Ishikawa (cell line): ENCODE measurements around the gene RNASEL.

Source experiments
- CEBPB ChIP-seq: IDR thresholded peaks from 2 replicates; pipeline ENCODE4 v1.6.1; 2012
- CREB1 ChIP-seq: IDR thresholded peaks from 2 replicates; pipeline ENCODE4 v1.6.1; 2012; ENCODE audit warnings: low read depth
- EGR1 ChIP-seq: IDR thresholded peaks from 2 replicates; pipeline ENCODE4 v1.6.1; 2012
- EP300 ChIP-seq: IDR thresholded peaks from 2 replicates; pipeline ENCODE4 v1.6.1; 2012; ENCODE audit warnings: borderline replicate concordance
- FOXM1 ChIP-seq: IDR thresholded peaks from 2 replicates; pipeline ENCODE4 v1.6.1; 2012; ENCODE audit warnings: low read depth, borderline replicate concordance
- MAX ChIP-seq: IDR thresholded peaks from 2 replicates; pipeline ENCODE4 v1.6.1; 2012
- NFIC ChIP-seq: IDR thresholded peaks from 2 replicates; pipeline ENCODE4 v1.6.1; 2012
- RAD21 ChIP-seq: IDR thresholded peaks from 2 replicates; pipeline ENCODE4 v1.6.1; 2012; ENCODE audit warnings: low read depth
- REST ChIP-seq: IDR thresholded peaks from 2 replicates; pipeline ENCODE4 v1.6.1; 2012; ENCODE audit warnings: low read depth, mild to moderate bottlenecking
- TAF1 ChIP-seq: IDR thresholded peaks from 2 replicates; pipeline ENCODE4 v1.6.1; 2012; ENCODE audit warnings: low read depth, mild to moderate bottlenecking
- TCF12 ChIP-seq: IDR thresholded peaks from 2 replicates; pipeline ENCODE4 v1.6.1; 2012; ENCODE audit warnings: low read depth
- TEAD4 ChIP-seq: IDR thresholded peaks from 2 replicates; pipeline ENCODE4 v1.6.1; 2012
- USF1 ChIP-seq: IDR thresholded peaks from 2 replicates; pipeline ENCODE4 v1.6.1; 2012
- YY1 ChIP-seq: IDR thresholded peaks from 2 replicates; pipeline ENCODE4 v1.6.1; 2012; ENCODE audit warnings: low read depth
- ZBTB7A ChIP-seq: IDR thresholded peaks from 2 replicates; pipeline ENCODE4 v1.6.1; 2012; ENCODE audit warnings: low read depth

The RNASEL gene

GRCh38 chr1:182611787-182612186 is 22.7 kb upstream of the RNASEL start:
- TF ChIP-seq EP300 (no peak), TCF12 (no peak), CREB1 (no peak), YY1 (no peak), USF1 (no peak), ZBTB7A (no peak)

- TF ChIP-seq EP300 = no peak
- TF ChIP-seq CEBPB = no peak
- no peak for TF ChIP-seq TEAD4
Measured at GRCh38 chr1:182611326-182611725, 22.3 kb upstream of the RNASEL start.

- TF ChIP-seq EGR1 (no peak), TAF1 (no peak), TCF12 (no peak), REST (no peak), ZBTB7A (no peak), USF1 (no peak), YY1 (no peak), CREB1 (no peak), RAD21 (no peak), EP300 (no peak), NFIC (no peak), FOXM1 (no peak), MAX (no peak), CEBPB (no peak), TEAD4 (no peak)
Measured at GRCh38 chr1:182610606-182611194, 21.6 kb upstream of the RNASEL start.

GRCh38 chr1:182608845-182609610 is 20.0 kb upstream of the RNASEL start:
- no peak for TF ChIP-seq EGR1
- no peak for TF ChIP-seq TAF1
- TF ChIP-seq RAD21 = no peak
- TF ChIP-seq EP300 = no peak
- TF ChIP-seq CEBPB = no peak
- no peak for TF ChIP-seq FOXM1
- no peak for TF ChIP-seq USF1
- TF ChIP-seq NFIC = no peak
- TF ChIP-seq TCF12 = no peak

- TF ChIP-seq EGR1 = no peak
- TF ChIP-seq TEAD4 = no peak
- no peak for TF ChIP-seq USF1
- TF ChIP-seq MAX = no peak
- no peak for TF ChIP-seq RAD21
- TF ChIP-seq CEBPB = no peak
- TF ChIP-seq FOXM1 = no peak
- TF ChIP-seq TAF1 = no peak
- no peak for TF ChIP-seq YY1
- TF ChIP-seq TCF12 = no peak
- TF ChIP-seq ZBTB7A = no peak
- no peak for TF ChIP-seq EP300
- no peak for TF ChIP-seq REST
- no peak for TF ChIP-seq CREB1
- no peak for TF ChIP-seq NFIC
Measured at GRCh38 chr1:182608236-182608635, 19.2 kb upstream of the RNASEL start.
